GM18508 (cell line): ENCODE measurements around the gene ATP5MG.

ENCODE experiments used
- ATAC-seq: cut with Tn5 transposase; IDR thresholded peaks from one replicate; pipeline ENCODE4 v1.9.1; 2021; ENCODE audit warnings: moderate number of reproducible peaks; ENCODE audit not compliant: insufficient read depth, unreplicated experiment

ATP5MG gene, protein sequence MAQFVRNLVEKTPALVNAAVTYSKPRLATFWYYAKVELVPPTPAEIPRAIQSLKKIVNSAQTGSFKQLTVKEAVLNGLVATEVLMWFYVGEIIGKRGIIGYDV

DNA sequence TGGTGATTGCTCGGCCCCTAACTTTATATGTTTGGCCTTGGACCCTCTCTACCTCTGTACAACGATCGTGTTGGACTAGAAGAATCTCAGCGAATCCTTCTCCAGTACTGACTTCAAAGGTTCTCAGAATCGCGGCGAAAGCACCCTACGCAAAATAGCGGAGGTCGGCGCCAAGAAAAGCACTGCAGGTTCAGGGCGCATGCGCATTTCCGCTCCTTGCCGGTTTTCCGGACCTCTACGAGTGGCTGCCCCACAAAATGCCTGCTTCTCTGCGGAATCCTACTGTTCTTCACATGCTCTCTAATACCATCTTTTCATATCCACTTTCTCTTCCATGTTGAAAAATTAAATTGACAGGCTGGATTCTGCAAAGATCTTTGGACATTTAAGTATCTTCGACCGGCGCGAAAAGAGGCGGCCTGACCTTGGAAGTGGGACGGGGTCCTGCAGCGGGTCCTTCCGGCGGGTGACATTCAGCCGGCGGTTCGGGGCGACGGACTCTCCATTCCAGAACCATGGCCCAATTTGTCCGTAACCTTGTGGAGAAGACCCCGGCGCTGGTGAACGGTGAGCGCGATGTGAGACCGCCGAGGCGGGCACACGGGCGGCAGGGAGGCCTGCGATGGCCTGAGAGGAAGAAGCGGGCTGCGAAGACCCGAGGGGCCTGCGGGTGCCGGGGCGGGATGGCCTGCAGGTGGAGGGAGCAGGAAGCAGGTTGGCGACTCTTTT, at the start of gene ATP5MG:
TSS of gene ATP5MG (plus strand) at position 456 of the 729 bp plus-strand sequence. CDS start at position 516, 60 bp downstream.
- no peak for ATAC-seq

DNA sequence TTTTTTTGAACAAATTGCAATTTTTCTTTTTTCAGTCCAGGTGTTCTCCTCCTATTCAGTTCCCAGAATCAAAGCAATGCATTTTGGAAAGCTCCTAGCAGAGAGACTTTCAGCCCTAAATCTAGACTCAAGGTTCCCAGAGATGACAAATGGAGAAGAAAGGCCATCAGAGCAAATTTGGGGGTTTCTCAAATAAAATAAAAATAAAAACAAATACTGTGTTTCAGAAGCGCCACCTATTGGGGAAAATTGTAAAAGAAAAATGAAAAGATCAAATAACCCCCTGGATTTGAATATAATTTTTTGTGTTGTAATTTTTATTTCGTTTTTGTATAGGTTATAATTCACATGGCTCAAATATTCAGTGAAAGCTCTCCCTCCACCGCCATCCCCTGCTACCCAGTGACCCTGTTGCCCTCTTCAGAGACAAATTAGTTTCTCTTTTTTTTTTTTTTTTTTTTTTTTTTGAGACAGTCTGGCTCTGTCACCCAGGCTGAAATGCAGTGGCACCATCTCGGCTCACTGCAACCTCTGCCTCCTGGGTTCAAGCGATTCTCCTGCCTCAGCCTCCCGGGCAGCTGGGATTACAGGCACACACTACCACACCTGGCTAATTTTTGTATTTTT, 48.2 kb upstream of the ATP5MG start:
- no peak for ATAC-seq

DNA sequence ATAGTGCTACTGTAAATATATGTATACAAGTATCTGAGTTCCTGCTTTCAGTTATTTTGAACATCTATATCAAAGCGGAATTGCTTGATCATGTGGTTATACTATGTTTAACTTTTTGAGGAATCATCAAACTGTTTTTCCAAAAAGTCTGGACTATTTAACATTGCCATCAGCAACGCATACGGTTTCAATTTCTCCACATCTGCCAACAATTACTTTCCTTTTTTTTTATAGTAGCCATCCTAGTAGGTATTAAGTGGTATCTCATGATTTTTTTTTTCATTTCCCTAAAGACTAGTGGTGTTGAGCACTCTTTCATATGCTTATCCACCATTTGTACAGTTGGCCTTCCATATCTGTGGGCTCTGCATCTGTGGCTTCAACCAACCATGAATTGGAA, 43.3 kb upstream of the ATP5MG start:
- ATAC-seq: no peak

DNA sequence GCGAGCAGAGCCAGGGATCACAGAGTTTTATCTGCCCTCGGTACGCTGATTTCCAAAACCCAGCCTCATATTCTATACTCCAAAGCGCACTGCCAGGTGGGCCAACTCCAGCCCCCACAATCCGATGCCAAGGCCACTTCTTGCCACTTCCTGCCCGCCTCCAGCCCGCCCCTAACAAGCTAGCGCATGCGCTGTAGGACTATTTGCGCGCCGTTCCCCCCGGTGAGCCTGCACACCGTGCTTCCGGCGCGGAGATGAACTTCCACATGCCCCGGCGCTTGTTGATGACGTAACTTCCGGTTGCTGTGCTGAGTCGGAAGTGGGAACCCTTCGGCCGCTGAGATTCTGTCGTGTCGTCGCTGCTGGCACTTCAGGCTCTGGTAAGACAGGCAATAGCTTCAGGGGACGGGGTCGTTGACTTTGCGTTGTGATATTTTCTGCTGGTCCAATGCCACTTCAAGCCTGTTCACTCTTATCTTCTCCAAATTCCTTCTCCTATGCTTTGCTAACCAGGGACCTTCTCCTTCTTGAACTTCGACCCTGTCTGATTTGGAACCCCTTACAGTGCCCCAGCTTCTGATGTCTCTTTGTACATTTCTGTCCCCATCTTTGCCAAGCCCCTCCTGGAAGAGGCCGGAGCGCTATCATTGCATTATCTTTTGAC, 42.0 kb upstream of the ATP5MG start, which contains the start of gene UBE4A:
TSS of gene UBE4A (plus strand) at position 306 of the 664 bp plus-strand sequence. CDS start 5,481 bp downstream, outside the sequence.
- ATAC-seq: no peak

DNA sequence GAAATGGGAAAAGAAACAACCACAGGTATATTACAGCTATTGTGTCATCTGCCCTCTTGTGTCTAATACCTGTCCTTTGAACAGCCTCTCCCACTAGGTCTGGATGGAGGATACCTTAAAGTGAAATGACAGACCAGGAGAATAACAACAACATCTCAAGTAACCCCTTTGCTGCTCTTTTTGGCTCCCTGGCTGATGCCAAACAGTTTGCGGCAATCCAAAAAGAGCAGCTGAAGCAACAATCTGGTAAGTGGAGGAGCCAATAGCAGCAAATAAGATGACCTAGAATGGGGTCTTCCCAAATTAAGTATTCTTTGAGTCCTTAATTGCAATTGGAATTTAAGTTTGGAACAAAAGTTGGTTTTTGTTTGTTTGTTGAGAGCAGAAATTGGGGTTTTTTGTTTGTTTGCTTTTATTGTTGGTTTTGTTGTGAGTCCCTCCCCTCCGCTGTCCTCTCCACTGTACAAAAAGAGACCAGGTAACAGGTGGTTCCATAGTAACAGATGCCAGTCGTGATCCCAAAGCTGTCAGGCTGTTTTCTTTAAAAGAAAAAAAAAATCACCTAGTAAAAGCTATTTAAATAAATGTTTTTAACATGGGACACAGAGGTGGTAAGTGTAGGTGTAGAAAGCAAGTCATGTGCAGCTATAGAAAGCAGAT, 36.3 kb upstream of the ATP5MG start:
- no peak for ATAC-seq

DNA sequence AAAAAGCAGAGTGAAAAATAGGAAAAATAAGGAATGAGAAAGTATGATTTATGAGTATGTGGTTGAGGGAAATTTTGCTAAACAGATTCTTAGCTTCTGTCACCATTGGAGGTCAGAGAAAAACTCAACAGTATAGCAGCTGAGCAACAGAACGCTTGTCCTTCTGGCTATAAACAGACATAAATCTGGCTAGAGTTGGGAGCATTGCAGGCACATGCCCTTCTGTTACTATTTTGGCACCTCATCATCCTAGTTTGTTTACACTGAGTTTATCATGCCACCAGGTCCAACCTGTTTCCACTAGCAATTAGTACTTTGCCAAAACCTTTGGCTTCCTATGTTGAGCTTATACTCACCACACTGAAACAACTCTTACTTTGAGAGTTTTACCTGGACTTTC, 35.1 kb upstream of the ATP5MG start:
- no peak for ATAC-seq

DNA sequence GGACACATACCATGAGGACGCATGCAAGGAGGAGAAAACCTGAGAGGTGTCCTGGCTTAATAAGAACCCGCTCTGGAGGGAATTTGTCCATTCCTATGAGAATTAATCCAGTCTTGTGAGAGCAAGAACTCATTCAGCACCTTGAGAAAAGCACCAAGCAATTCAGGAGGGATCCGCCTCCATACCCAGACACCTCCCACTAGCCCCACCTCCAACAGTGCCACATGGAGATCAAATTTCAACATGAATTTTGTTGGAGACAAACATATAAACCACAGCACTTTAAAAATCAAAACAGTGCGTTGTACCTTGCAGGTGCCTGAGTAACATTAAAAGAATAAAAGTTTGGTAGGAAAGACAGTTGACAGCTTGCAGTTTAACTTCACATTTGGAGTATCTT, 30.6 kb upstream of the ATP5MG start:
- no peak for ATAC-seq

DNA sequence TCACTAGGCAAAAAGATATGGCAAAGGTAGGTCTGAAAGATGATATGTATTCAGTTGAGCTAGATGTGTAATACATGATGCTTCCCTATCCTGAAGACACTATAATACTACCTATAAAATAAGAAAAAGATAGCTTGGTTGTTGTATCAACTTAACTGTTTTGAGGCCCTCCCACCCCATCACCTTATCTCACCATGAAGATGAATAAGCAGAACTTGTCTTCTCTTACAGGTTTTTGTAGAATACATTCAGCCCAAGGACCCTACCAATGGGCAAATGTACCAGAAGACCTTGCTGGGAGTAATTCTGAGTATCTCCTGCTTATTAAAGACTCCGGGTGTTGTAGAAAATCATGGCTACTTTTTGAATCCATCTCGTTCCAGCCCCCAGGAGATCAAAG, 28.1 kb upstream of the ATP5MG start:
- ATAC-seq: no peak

DNA sequence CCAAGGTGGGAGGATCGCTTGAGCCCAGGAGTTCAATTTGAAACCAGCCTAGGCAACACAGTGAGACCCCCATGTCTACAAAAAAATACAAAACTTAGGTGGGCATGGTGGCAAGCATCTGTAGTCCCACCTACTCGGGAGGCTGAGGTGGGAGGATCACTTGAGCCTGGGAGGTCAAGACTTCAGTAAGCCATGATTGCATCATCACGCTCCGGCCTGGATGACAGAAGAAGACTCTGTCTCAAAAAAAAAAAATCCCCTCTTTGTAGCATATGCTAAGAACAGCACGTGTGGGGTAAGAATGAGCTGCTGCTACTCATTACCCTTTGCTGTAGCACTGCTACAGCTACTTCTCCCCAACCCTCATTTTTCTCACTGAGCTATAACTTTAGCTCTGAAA, 27.5 kb upstream of the ATP5MG start:
- ATAC-seq: no peak

DNA sequence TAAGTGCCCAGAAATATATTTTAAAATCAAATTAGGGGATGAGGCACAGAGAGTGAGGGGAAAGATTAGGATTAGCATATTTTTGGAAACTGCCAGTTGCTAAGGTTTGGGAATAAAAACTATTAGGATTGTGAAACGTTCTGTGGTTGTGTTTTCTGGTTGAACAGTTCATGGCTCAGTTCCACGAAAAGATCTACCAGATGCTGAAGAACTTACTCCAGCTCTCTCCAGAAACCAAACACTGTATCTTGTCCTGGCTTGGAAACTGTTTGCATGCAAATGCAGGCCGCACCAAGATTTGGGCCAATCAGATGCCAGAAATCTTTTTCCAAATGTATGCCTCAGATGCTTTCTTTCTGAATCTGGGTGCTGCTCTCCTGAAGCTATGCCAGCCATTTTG, 26.7 kb upstream of the ATP5MG start:
- ATAC-seq: no peak

DNA sequence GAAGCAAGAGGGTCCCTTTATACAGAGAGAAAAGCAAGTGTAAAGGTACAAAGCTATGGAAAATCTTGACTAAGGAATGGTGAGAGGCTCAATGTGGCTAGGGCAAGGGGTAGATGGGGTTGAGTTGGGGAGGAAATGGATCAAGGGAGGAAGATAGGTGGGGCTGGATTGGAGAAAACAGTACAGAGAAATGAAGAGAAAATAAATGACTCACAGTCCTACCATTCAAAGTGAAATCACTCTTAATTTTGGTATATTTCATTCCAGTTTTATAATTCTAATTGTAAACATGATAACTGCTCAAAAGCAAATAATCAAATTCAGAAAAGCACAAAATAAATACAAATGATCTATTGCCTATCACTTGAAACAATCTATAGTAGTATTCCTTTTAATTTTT, 25.4 kb upstream of the ATP5MG start:
- no peak for ATAC-seq

DNA sequence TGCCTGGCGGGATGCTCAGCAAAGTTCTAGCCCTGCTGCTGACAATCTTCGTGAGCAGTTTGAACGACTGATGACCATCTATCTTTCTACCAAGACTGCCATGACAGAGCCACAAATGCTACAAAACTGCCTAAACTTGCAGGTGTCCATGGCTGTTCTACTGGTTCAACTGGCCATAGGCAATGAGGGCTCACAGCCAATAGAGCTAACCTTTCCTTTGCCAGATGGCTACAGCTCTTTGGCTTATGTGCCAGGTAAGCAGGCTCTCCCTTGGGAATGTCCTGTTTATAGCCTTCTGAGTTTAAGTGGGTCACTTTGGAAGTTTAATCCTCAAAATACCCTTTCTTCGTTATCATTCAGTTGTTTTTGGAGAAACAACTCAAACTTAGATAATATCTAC, 21.9 kb upstream of the ATP5MG start:
- ATAC-seq: no peak

DNA sequence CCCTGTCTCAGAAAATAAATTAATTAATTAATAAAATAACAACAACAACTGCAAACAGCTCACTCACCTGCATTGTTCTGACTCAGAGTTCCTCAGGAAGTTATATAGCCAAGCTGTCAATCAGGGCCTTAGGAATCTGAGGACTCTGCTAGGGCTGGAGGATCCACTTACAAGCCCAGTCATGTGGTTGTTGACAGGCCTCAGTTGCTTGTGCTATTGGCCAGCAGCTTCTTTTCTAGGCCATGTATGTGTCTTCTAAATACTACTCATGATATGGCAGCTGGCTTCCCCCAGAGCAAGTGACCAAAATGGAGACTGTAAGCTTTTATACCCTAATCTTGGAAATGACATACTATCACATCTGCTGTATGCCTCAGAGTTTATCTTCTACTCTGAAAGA, 20.8 kb upstream of the ATP5MG start:
- ATAC-seq: no peak

DNA sequence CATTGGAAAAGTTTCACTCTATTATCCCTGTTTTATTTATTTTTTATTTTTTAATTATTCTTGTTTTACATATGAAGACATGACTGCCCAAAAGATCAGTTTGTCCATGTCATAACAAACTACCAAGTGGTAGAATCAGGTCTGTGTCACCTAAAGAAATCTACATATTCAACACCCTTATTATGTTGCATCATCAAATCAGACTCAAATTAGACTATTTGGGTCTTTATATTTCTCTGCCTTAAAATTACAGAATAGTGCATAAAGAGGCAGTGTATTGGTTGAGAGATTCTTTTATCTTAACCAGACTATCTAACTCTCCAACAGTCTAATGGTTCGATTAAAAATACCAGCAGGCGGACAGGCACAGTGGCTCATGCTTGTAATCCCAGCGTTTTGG, 18.5 kb upstream of the ATP5MG start:
- ATAC-seq: no peak

DNA sequence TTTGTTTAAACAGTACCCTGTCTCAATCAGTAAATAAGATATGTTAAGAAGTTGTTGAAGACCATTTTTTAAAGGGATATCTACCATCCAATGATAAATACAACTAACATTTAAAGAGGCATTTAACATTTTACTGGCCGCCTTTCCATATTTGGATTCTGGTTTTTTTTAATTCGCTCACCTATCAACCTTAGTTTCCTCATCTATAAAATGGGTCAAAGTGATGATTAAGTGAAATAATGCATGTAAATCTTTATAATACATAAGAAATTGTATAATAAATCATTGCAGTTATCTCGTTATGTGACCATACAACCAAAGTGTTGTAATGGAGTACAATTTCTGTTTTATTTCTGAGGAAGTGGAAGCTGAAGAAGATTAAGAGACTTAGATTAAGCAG, 17.7 kb upstream of the ATP5MG start:
- no peak for ATAC-seq

DNA sequence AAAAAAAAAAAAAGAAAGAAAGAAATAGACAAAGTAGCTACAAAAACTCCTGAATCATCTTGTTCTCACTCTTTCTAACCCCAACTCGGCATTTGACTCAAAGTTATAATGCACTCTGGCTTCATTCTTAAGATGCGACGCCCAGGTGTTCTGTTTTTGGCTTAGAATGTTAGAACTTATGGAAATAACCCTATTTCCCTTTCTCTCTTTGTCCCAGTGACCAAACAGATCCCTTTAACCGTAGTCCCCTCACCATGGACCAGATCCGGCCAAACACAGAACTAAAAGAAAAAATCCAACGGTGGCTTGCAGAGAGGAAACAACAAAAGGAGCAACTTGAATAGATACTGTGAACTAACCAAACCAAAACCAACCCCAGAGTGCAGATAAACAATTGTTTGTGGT, 5.3 kb upstream of the ATP5MG start:
- ATAC-seq: no peak

DNA sequence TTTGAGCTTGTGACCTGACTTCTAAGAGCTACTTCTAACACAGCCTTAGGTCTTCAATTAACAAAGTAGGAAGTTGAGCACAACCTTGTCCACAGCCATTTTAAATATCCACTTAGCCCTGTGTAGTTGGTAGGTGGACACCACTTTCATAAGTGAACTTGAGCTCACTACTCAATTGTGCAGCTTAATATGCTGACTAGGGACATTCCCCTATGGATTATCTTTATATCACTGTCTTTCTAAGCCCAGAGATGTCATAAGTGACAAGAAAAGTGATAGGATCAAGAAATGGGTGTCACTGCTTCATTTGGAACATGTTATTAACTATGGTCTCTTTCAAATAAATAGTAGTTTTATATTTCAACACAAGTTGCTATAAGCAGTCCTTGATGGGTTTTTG, 4.0 kb upstream of the ATP5MG start:
- ATAC-seq: no peak

DNA sequence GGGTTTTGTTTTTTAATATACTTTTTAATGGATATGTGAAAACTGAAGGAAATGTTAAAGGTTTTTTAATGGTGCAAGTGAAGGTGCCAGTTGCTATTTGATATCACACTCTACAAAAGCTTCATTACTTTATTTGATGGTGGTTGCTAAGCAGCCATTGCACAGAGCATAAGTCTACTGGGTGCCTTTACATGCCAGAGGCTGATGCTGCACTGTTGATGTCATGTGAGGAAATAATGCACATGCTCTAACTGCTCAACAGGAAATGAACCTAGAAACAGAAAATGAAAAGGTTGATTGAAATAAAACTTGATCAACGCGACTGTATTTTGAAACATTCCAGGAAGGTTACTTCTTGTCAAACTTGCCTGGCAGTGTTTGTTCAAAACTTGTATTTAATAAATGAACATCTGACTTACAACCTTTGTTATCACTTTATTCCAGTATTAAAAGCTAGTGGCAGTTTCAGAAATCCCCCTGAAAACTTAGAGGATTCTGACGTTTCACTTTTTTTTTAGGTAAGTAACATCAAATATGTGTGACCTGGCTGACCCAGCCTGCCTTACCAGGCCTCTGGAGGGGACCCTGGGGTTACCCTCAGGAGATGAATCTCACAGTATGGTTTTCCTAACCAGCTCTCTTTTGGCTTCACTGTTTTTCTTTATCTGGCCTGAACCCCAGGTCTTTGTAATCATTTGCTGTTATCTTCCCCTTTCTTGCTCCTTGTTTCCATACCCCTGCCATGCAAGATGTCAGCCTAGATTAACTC, 2.4 kb upstream of the ATP5MG start:
- ATAC-seq: no peak

DNA sequence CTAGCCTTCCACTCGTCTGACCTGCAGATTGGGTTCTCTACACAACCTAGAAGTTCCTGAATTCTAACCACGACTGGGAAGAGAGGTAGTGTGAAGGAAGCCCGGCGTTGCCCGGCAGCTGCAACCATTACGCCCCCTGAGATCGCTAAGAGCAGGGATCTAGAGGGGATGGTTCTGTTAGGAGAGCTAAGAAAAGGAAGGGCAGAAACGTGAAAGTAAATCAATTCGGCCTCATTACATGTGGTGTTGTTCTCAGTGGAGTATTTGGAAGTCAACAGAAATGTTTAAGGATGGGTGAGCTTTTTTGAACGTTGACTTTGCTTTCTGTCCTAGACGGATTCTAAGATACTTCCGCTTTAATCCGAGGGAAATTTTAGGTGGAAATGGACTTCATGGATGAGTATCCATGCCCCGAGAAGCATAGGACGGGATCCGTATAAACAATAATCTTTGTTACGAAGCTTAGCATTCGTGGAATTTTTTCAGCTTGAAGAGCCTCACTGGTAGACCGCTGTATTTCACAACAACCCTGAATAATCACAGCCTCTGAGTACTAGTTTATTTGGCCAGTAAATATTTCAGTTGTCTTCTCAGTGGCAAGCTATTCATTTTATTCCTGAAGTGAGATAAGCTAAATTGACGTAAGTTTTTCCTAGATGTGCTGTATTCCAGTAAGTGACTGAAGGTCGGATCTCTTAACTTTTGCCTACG, 629 bp downstream of the ATP5MG start:
- no peak for ATAC-seq
